Spleen (tissue), 11 donors: ENCODE data around the gene ACOX3. TPM values are rescaled to one million over a fixed set of nuclear protein-coding genes. Genes with fewer than 3 reads are reported as not detected.

Experiments used
- DNase-seq: peaks from one replicate; pipeline ENCODE4 v3.0.0-alpha.2; 2020
- H3K27ac ChIP-seq, 8 donors: fragments of 200-600 bp; sonication (generic) in 7 of 8; 1 replicate in 4 of 8; 2 replicates in 4 of 8; pipeline versions ENCODE4 v1.5.0 to v1.8.0; 2016 to 2021; ENCODE audit warnings: inconsistent platforms in 4 of 8, mild to moderate bottlenecking in 4 of 8, moderate library complexity in 1 of 8
- H3K27me3 ChIP-seq, 7 donors: fragments of 200-600 bp; sonication (generic) in 6 of 7; replicated peaks in 1 of 7; 1 replicate in 4 of 7; 2 replicates in 3 of 7; pipeline versions ENCODE4 v1.5.0 to v1.8.0; 2016 to 2021; ENCODE audit warnings: inconsistent platforms in 3 of 7, mild to moderate bottlenecking in 1 of 7
- H3K36me3 ChIP-seq, 6 donors: fragments of 200-600 bp; sonication (generic) in 5 of 6; 1 replicate in 4 of 6; 2 replicates in 2 of 6; pipeline versions ENCODE4 v1.5.0 to v1.8.0; 2016 to 2021; ENCODE audit warnings: inconsistent platforms in 2 of 6
- H3K4me1 ChIP-seq, 6 donors: fragments of 200-600 bp; sonication (generic) in 5 of 6; 1 replicate in 3 of 6; 2 replicates in 3 of 6; pipeline versions ENCODE4 v1.5.0 to v1.8.0; 2016 to 2021; ENCODE audit warnings: inconsistent platforms in 3 of 6
- H3K4me3 ChIP-seq, 8 donors: fragments of 200-600 bp; sonication (generic) in 7 of 8; 1 replicate in 4 of 8; 2 replicates in 4 of 8; pipeline versions ENCODE4 v1.5.0 to v1.8.0; 2016 to 2021; ENCODE audit warnings: inconsistent platforms in 4 of 8, mild to moderate bottlenecking in 4 of 8, moderate library complexity in 2 of 8
- H3K9me3 ChIP-seq, 8 donors: fragments of 200-600 bp; sonication (generic) in 7 of 8; 1 replicate in 4 of 8; 2 replicates in 4 of 8; pipeline versions ENCODE4 v1.5.0 to v1.8.0; 2016 to 2021; ENCODE audit warnings: inconsistent platforms in 4 of 8
- POLR2A ChIP-seq, 3 donors: fragments of 450-650 bp; IDR thresholded peaks; one replicate each; pipeline ENCODE4 v1.5.1; 2017; ENCODE audit warnings: antibody characterized with exemption in 3 of 3, mild to moderate bottlenecking in 1 of 3
- POLR2AphosphoS5 ChIP-seq, 3 donors: sonication (generic); formaldehyde crosslinking; IDR thresholded peaks; one replicate each; pipeline ENCODE4 v1.5.1; 2017; ENCODE audit warnings: antibody characterized with exemption in 3 of 3
- WGBS, 5 donors: extraction: QIAGEN DNeasy Blood & Tissue Kit in 3 of 5; methylation state at CpG; one replicate each; pipeline versions ENCODE4 v1.1.5 to v1.1.7; 2013 to 2018; 5-methylcytosine and 5-hydroxymethylcytosine counted together
- intact Hi-C: fragments of 100-400 bp; cut with DNase I; formaldehyde crosslinking; loops from one replicate; pipeline ENCODE4 v1.15.0; 2023; ENCODE audit warnings: low total_unique reads
- polyA plus RNA-seq, 3 donors: library from polyadenylated mRNA; stranded (reverse); fragments of 200-250 nt; gene quantifications; one replicate each; pipeline ENCODE4 v1.2.1, GENCODE V29; 2013
- total RNA-seq, 7 donors: library from RNA; depleted of rRNA in 3 of 7; stranded (reverse); fragments of >200 nt in 3 of 7; fragmentation: NEBNext Ultra II Directional in 4 of 7; extraction: Animal tissue kit (Norgen Biotek cat#: 25700) in 4 of 7; gene quantifications; one replicate each; pipeline versions ENCODE4 v1.1.0 to v1.2.1, GENCODE V29; 2016 to 2021
- TF ChIP-seq, protein P1 (sequence below), 11 experiments: fragments of 200-600 bp in 7 of 11; fragments of 450-650 bp in 4 of 11; sonication (generic) in 4 of 11; IDR thresholded peaks in 8 of 11; conservative IDR thresholded peaks in 3 of 11; 1 replicate in 7 of 11; 2 replicates in 4 of 11; pipeline versions ENCODE4 v1.4.0 to v1.8.0; 2016 to 2021; ENCODE audit warnings: antibody characterized with exemption in 11 of 11, inconsistent platforms in 4 of 11, mild to moderate bottlenecking in 1 of 11
- donor health status: healthy with polysubstance abuse.
- donor health status: DM: no; HTN: no; CAD: no; lungs with moderate emphysema.
- donor health status: DM: no; HTN: no; CAD: no.
- donor health status: Bipolar disorder and iron deficiency.
- donor health status: healthy.
- donor health status: DM: no; HTN: no; CAD: no.
- donor health status: DM: yes; HTN: yes; CAD: no.

The ACOX3 gene
- total and polyA plus RNA-seq, 10 donors, result 11.3 to 26.5 (median 19.7) TPM

DNA sequence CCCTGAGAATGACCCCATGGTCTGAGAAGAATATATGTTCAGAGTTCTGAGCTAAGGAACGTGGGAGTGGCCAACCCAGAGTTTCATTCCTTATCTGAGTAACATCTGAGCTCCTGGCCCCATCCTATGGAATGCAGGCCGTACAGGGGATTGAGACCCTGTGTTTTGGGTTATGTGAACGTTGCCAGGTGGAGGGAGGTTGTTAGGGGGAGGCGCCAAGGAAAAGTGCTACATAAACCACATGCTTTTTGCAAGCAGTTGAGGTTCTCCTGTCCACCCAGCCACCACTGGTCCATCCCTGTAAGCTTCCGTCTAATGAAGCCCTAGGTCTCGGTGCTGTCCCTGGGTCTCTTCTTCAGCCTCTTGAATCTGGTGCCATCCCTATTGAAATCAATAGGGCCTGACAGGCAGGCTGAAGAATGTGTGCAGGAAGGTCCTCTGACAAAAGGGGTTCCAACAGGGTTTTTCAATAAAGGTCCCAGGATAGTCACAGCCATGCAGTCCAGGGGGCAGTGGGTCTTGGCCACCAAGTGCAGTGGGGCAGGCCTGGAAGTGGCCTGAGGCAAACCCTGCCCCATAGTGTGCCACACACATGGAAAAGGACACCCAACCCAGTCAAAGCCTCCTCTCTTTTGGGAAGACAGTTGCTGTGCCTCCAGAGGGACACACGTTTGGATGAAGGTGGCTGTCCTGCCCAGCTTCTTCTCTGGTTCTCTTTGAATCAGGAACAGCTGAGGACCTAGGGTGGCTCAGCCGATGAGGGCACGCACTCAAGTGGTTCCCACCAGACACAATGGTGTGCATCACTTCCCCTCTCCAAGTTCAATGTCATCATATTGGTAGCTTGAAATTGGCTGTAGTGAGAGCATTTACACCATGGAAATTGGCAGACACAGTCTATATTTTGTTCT is 117.5 kb downstream of the ACOX3 start:
- Histone ChIP-seq H3K4me1 (peaks cover 0 to 19% (median 0%) of the 10 kb centered on the region in 6 donors), H3K27ac (peak overlapping the region in 1 of 8 donors; percentile 30), H3K4me3 (no peak overlapping the region), H3K36me3 (no peaks in the 10 kb centered on the region), H3K27me3 (no peaks in the 10 kb centered on the region), H3K9me3 (peaks cover 0 to 9% (median 0%) of the 10 kb centered on the region in 8 donors)
- TF ChIP-seq, protein P1, sequence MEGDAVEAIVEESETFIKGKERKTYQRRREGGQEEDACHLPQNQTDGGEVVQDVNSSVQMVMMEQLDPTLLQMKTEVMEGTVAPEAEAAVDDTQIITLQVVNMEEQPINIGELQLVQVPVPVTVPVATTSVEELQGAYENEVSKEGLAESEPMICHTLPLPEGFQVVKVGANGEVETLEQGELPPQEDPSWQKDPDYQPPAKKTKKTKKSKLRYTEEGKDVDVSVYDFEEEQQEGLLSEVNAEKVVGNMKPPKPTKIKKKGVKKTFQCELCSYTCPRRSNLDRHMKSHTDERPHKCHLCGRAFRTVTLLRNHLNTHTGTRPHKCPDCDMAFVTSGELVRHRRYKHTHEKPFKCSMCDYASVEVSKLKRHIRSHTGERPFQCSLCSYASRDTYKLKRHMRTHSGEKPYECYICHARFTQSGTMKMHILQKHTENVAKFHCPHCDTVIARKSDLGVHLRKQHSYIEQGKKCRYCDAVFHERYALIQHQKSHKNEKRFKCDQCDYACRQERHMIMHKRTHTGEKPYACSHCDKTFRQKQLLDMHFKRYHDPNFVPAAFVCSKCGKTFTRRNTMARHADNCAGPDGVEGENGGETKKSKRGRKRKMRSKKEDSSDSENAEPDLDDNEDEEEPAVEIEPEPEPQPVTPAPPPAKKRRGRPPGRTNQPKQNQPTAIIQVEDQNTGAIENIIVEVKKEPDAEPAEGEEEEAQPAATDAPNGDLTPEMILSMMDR (IDR thresholded peaks at IDR 0.05 in 8 of 11, conservative IDR thresholded peaks at IDR 0.05 in 3 of 11), result no peak
- no peak for TF ChIP-seq POLR2AphosphoS5 (IDR thresholded peaks at IDR 0.05)
- TF ChIP-seq POLR2A (IDR thresholded peaks at IDR 0.05), result no peak
- peak; percentile 36 for DNase-seq
- intact Hi-C loops, result no loop called here
- 66 to 91% (median 76%) methylated on average over 8 to 9 of the region's 9 CpGs for WGBS, 5 donors

DNA sequence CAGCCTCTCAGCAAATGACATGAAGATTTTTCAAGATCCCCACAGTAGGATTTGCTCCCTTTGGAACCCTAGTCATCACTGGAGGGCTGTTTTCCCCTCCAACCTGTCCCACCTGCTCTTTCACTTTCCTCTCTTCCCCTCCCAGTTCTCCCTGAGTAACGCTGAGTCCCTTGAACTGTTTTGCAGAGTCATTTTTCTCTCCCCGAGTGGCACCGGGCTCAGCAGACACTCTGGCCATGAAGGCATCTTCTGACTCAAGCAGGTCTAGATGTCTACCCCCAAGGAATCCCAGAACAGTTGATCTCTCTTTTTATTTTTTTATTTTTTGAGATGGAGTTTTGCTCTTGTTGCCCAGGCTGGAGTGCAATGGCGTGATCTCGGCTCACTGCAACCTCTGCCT is 118.8 kb downstream of the ACOX3 start:
- Histone ChIP-seq H3K27ac (no peak overlapping the region), H3K9me3 (peaks cover 0 to 7% (median 0%) of the 10 kb centered on the region in 8 donors), H3K36me3 (no peaks in the 10 kb centered on the region), H3K4me1 (peaks cover 0 to 19% (median 0%) of the 10 kb centered on the region in 6 donors), H3K27me3 (no peaks in the 10 kb centered on the region), H3K4me3 (no peak overlapping the region)
- DNase-seq, result peak; percentile 28
- 68 to 80% (median 73%) methylated on average over 5 of the region's 5 CpGs for WGBS, 5 donors
- intact Hi-C loops, result no loop called here
- TF ChIP-seq POLR2A (IDR thresholded peaks at IDR 0.05) (no peak), POLR2AphosphoS5 (IDR thresholded peaks at IDR 0.05) (no peak)
- TF ChIP-seq, protein P1 (IDR thresholded peaks at IDR 0.05 in 8 of 11, conservative IDR thresholded peaks at IDR 0.05 in 3 of 11), result no peak

DNA sequence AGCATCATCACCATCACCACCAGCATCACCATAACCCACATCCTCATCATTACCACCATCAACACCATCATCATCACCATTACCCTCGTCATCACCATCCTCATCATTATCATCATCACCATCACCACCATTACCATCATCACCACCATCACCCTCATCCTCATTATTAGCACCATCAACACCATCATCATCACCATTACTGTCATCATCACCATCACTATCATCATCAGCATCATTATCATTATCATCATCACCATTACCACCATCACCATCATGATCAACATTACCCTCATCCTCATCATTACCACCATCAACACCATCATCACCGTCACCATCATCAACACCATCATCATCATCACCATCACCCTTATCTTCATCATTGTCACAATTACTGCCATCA is 119.3 kb downstream of the ACOX3 start:
- 84 to 96% (median 90%) methylated on average over 2 of the region's 2 CpGs for WGBS, 5 donors
- TF ChIP-seq POLR2AphosphoS5 (IDR thresholded peaks at IDR 0.05), result no peak
- TF ChIP-seq, protein P1 (IDR thresholded peaks at IDR 0.05 in 8 of 11, conservative IDR thresholded peaks at IDR 0.05 in 3 of 11), result no peak
- TF ChIP-seq POLR2A (IDR thresholded peaks at IDR 0.05), result no peak
- intact Hi-C loops, result no loop called here
- no peaks in the 10 kb centered on the region for H3K27me3 ChIP-seq
- peaks cover 0 to 20% (median 2%) of the 10 kb centered on the region in 6 donors for H3K4me1 ChIP-seq
- H3K4me3 ChIP-seq, result no peak overlapping the region
- no peak for DNase-seq
- H3K27ac ChIP-seq, result no peak overlapping the region
- peaks cover 0 to 7% (median 0%) of the 10 kb centered on the region in 8 donors for H3K9me3 ChIP-seq
- no peaks in the 10 kb centered on the region for H3K36me3 ChIP-seq

DNA sequence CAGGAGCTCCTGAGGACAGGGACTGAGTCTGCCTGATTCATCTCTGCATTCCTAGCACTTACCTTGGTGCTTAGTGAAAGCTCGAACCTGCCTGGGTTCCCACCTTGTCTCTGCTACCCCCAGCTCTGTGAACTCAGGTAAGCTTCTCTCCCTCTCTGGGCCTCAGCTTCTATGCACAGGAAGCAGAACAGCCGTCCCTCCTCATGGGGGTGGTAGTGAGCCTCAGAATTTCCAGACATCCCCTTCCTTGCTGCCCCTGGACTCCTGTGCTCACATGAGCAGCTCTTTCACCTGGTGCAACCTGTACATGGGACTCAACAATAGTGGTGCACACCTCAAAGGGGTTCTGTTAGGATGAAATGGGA is 120.2 kb downstream of the ACOX3 start:
- peaks cover 0 to 5% (median 0%) of the 10 kb centered on the region in 7 donors for H3K27me3 ChIP-seq
- 55 to 80% (median 71%) methylated on average over 2 of the region's 2 CpGs for WGBS, 5 donors
- no peak overlapping the region for H3K4me3 ChIP-seq
- H3K9me3 ChIP-seq, result peaks cover 0 to 7% (median 0%) of the 10 kb centered on the region in 8 donors
- TF ChIP-seq POLR2A (IDR thresholded peaks at IDR 0.05) (no peak), POLR2AphosphoS5 (IDR thresholded peaks at IDR 0.05) (no peak)
- TF ChIP-seq, protein P1 (IDR thresholded peaks at IDR 0.05 in 8 of 11, conservative IDR thresholded peaks at IDR 0.05 in 3 of 11), result no peak
- H3K27ac ChIP-seq, result peak overlapping the region in 6 of 8 donors; percentile 11 to 61 (median 44)
- peaks cover 0 to 28% (median 8%) of the 10 kb centered on the region in 6 donors for H3K4me1 ChIP-seq
- intact Hi-C loops, result no loop called here
- H3K36me3 ChIP-seq, result no peaks in the 10 kb centered on the region
- no peak for DNase-seq
